Neural cell (in vitro differentiated cells): Measurements from ENCODE around the gene DEUP1. TPM values are rescaled to one million over a fixed set of nuclear protein-coding genes. Genes with fewer than 3 reads are reported as not detected.

Experiments
- H2AFZ ChIP-seq: fragments of 200-600, 300-800 bp; sonication (generic), shearing (Covaris generic); 2 replicates; pipeline ENCODE4 v1.6.0; 2014; ENCODE audit warnings: low read depth, mild to moderate bottlenecking, antibody characterized with exemption, low read length, moderate library complexity
- H3F3A ChIP-seq: fragments of 200-600 bp; shearing (Covaris generic); 2 replicates; pipeline ENCODE4 v1.6.1; 2016; ENCODE audit warnings: mild to moderate bottlenecking, moderate library complexity, mixed read lengths, antibody characterized with exemption, low read length; ENCODE audit not compliant: insufficient read depth, poor library complexity, severe bottlenecking
- H3K27ac ChIP-seq: fragments of 200-600, 300-800 bp; sonication (generic), shearing (Covaris generic); 2 replicates; pipeline ENCODE4 v1.5.1; 2014; ENCODE audit warnings: mild to moderate bottlenecking, low read length, moderate library complexity
- H3K27me3 ChIP-seq: fragments of 300-800, 200-600 bp; sonication (generic), shearing (Covaris generic); 2 replicates; pipeline ENCODE4 v1.6.0; 2014; ENCODE audit warnings: mild to moderate bottlenecking, low read depth, low read length, moderate library complexity; ENCODE audit not compliant: insufficient read depth
- H3K36me3 ChIP-seq: fragments of 300-800, 200-600 bp; sonication (generic), shearing (Covaris generic); 2 replicates; pipeline ENCODE4 v1.5.1; 2014; ENCODE audit warnings: mild to moderate bottlenecking, antibody characterized with exemption, low read length, moderate library complexity; ENCODE audit not compliant: insufficient read depth
- H3K4me2 ChIP-seq: fragments of 300-800, 200-600 bp; sonication (generic), shearing (Covaris generic); 2 replicates; pipeline ENCODE4 v1.6.0; 2014; ENCODE audit warnings: mild to moderate bottlenecking, low read length
- H3K4me3 ChIP-seq: fragments of 300-800, 200-600 bp; sonication (generic), shearing (Covaris generic); 2 replicates; pipeline ENCODE4 v1.5.1; 2014; ENCODE audit warnings: mild to moderate bottlenecking, low read length, moderate library complexity
- H3K79me2 ChIP-seq: fragments of 200-600 bp; shearing (Covaris generic); replicated peaks from 2 replicates; pipeline ENCODE4 v1.6.0; 2014; ENCODE audit warnings: mild to moderate bottlenecking, low read length, moderate library complexity; ENCODE audit not compliant: insufficient read depth
- H3K9ac ChIP-seq: fragments of 300-800, 200-600 bp; sonication (generic), shearing (Covaris generic); 2 replicates; pipeline ENCODE4 v1.6.1; 2016; ENCODE audit warnings: mild to moderate bottlenecking, low read length, mixed read lengths
- H3K9me2 ChIP-seq: fragments of 200-600 bp; shearing (Covaris generic); 2 replicates; pipeline ENCODE4 v1.6.1; 2016; ENCODE audit warnings: mild to moderate bottlenecking, low read length, mixed read lengths; ENCODE audit not compliant: insufficient read depth
- H3K9me3 ChIP-seq: fragments of 200-600, 300-800 bp; sonication (generic), shearing (Covaris generic); 2 replicates; pipeline ENCODE4 v1.6.1; 2016; ENCODE audit warnings: mild to moderate bottlenecking, mixed run types, low read length, moderate library complexity, mixed read lengths
- H4K20me1 ChIP-seq: fragments of 200-600 bp; shearing (Covaris generic); 2 replicates; pipeline ENCODE4 v1.6.1; 2016; ENCODE audit warnings: mild to moderate bottlenecking, mixed run types; ENCODE audit not compliant: insufficient read depth
- EP300 ChIP-seq: fragments of 450-650 bp; conservative IDR thresholded peaks from 2 replicates; pipeline ENCODE4 v1.6.1; 2014; ENCODE audit warnings: antibody characterized with exemption, mild to moderate bottlenecking, moderate library complexity; ENCODE audit not compliant: poor library complexity, severe bottlenecking
- EZH2 ChIP-seq: fragments of 200-600, 300-800 bp; shearing (Covaris generic), sonication (generic); IDR thresholded peaks from 2 replicates; pipeline ENCODE4 v1.6.1; 2014; ENCODE audit warnings: antibody characterized with exemption, low read length, borderline replicate concordance, mild to moderate bottlenecking; ENCODE audit not compliant: insufficient read depth, poor library complexity, severe bottlenecking
- MXI1 ChIP-seq: fragments of 450-650 bp; conservative IDR thresholded peaks from 2 replicates; pipeline ENCODE4 v1.6.1; 2014; ENCODE audit warnings: antibody characterized with exemption, mild to moderate bottlenecking; ENCODE audit not compliant: poor library complexity, severe bottlenecking
- POLR2AphosphoS5 ChIP-seq: IDR thresholded peaks from 2 replicates; pipeline ENCODE4 v1.6.1; 2012
- REST ChIP-seq: IDR thresholded peaks from 2 replicates; pipeline ENCODE4 v1.6.1; 2012; ENCODE audit warnings: borderline replicate concordance
- SMC3 ChIP-seq: fragments of 450-650 bp; conservative IDR thresholded peaks from 2 replicates; pipeline ENCODE4 v1.6.1; 2014; ENCODE audit warnings: antibody characterized with exemption, mild to moderate bottlenecking, moderate library complexity; ENCODE audit not compliant: poor library complexity
- polyA plus RNA-seq: library from polyadenylated mRNA; depleted of rRNA; stranded (reverse); fragments of >200 nt; gene quantifications from 2 replicates; pipeline ENCODE4 v1.2.3, GENCODE V29; 2014
- TF ChIP-seq, protein P1 (sequence below): fragments of 450-650 bp; IDR thresholded peaks from 2 replicates; pipeline ENCODE4 v1.5.1; 2014; ENCODE audit warnings: antibody characterized with exemption, mild to moderate bottlenecking, moderate library complexity; ENCODE audit not compliant: poor library complexity, severe bottlenecking

The DEUP1 gene
- polyA plus RNA-seq, 1 donor from 2014 or later, result 0.46 TPM

DNA sequence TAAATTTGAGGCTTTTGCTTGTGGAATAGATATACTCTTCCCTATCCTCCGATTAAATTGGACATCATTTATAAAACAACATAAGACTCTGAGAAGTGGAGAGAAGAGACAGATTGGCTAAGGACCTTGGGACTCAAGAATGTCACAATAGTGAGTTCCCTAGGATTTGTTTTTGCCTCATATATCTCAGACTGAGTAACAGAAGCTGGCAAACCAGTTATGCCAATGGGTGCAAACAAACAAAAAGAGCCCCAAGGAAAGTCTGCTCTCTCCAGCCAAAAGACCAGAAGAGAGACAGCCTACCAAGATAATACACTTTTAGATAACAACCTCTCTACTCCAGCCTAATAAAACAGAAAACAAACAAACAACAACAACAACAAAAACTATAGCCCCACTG lies 28.9 kb downstream of the DEUP1 start:
- Histone ChIP-seq H2AFZ (no peak overlapping the region), H3K4me3 (no peak overlapping the region), H3K36me3 (no peaks in the 10 kb centered on the region), H3K4me2 (no peak overlapping the region), H3K27ac (no peak overlapping the region), H3K79me2 (no peaks in the 10 kb centered on the region), H3K9ac (no peak overlapping the region), H3F3A (no peaks in the 10 kb centered on the region), H3K27me3 (no peaks in the 10 kb centered on the region), H4K20me1 (no peaks in the 10 kb centered on the region), H3K9me2 (no peaks in the 10 kb centered on the region), H3K9me3 (no peaks in the 10 kb centered on the region)
- TF ChIP-seq EZH2 (no peak), SMC3 (no peak), EP300 (no peak)

GRCh38 chr11:93361435-93361834 lies 30.9 kb downstream of the DEUP1 start:
- no peak overlapping the region for H2AFZ ChIP-seq
- no peaks in the 10 kb centered on the region for H3K79me2 ChIP-seq
- H3K4me2 ChIP-seq, result no peak overlapping the region
- H3K9ac ChIP-seq, result no peak overlapping the region
- no peak for TF ChIP-seq MXI1
- TF ChIP-seq EP300, result no peak
- TF ChIP-seq, protein P1, sequence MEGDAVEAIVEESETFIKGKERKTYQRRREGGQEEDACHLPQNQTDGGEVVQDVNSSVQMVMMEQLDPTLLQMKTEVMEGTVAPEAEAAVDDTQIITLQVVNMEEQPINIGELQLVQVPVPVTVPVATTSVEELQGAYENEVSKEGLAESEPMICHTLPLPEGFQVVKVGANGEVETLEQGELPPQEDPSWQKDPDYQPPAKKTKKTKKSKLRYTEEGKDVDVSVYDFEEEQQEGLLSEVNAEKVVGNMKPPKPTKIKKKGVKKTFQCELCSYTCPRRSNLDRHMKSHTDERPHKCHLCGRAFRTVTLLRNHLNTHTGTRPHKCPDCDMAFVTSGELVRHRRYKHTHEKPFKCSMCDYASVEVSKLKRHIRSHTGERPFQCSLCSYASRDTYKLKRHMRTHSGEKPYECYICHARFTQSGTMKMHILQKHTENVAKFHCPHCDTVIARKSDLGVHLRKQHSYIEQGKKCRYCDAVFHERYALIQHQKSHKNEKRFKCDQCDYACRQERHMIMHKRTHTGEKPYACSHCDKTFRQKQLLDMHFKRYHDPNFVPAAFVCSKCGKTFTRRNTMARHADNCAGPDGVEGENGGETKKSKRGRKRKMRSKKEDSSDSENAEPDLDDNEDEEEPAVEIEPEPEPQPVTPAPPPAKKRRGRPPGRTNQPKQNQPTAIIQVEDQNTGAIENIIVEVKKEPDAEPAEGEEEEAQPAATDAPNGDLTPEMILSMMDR, result no peak
- no peak for TF ChIP-seq POLR2AphosphoS5
- no peak for TF ChIP-seq EZH2
- H3K27ac ChIP-seq, result no peak overlapping the region
- no peak overlapping the region for H3K4me3 ChIP-seq
- no peaks in the 10 kb centered on the region for H3K27me3 ChIP-seq
- no peaks in the 10 kb centered on the region for H4K20me1 ChIP-seq
- no peaks in the 10 kb centered on the region for H3K9me3 ChIP-seq
- H3K36me3 ChIP-seq, result no peaks in the 10 kb centered on the region
- H3F3A ChIP-seq, result no peaks in the 10 kb centered on the region
- no peaks in the 10 kb centered on the region for H3K9me2 ChIP-seq

DNA sequence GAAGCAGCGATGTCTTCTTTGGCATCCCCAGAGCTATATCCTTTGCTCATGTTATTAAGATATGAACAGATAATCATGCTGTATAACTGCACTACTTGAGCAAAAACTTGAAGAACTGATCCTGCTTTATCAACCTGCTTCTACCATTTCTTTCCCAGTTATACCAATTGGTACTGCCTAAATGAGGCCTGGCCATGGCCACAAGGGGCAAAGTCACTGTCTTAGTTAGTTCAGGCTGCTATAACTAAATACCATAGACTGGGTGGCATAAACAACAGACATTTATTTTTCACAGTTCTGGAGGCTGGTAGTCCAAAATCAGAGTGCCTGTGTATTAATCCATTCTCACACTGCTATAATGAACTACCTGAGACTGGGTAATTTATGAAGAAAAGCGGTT lies 37.5 kb downstream of the DEUP1 start:
- H3K27ac ChIP-seq, result no peak overlapping the region
- H3K4me3 ChIP-seq, result no peak overlapping the region
- H3K9ac ChIP-seq, result no peak overlapping the region
- no peaks in the 10 kb centered on the region for H3K36me3 ChIP-seq
- no peaks in the 10 kb centered on the region for H3K79me2 ChIP-seq
- no peaks in the 10 kb centered on the region for H3K9me2 ChIP-seq
- no peaks in the 10 kb centered on the region for H3K9me3 ChIP-seq
- H3F3A ChIP-seq, result no peaks in the 10 kb centered on the region
- H4K20me1 ChIP-seq, result no peaks in the 10 kb centered on the region
- no peaks in the 10 kb centered on the region for H3K27me3 ChIP-seq
- H3K4me2 ChIP-seq, result no peak overlapping the region
- H2AFZ ChIP-seq, result no peak overlapping the region
- TF ChIP-seq REST, result no peak
